ENCODE results near the gene IPMK.

DNA sequence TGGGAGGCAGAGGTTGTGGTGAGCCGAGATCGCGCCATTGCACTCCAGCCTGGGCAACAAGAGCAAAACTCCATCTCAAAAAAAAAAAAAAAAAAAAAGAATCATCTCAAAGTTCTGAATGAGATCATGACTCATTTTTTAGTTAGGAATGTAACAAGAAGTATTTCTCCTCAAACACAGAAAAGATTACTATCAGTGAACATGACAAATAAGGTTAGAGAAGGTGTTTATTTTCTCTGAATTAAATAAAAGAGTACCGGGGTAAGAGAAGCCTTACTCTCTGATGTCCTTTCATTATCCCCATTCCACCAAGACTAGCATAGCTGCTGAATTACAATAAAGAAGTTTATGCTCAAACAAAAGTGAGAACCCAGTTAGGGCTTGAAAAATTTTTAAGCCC lies 50.1 kb downstream of the IPMK start:
- TF ChIP-seq EZH2phosphoT487 (IDR thresholded peaks at IDR 0.05; ENCODE audit: insufficient read depth, low read depth) = no peak
- no peak for TF ChIP-seq EZH2 (IDR thresholded peaks at IDR 0.05; ENCODE audit: insufficient read depth, poor library complexity, severe bottlenecking)
